IMR-90 (cell line): ENCODE results near the gene TRIM6. TPM values are rescaled to one million over a fixed set of nuclear protein-coding genes. Genes with fewer than 3 reads are reported as not detected.

Source experiments
- ATAC-seq: fragments of 200-7000 bp; cut with Tn5 transposase; 2 replicates; pipeline ENCODE4 v1.9.1; 2020; ENCODE audit warnings: low read depth, mild to moderate bottlenecking, moderate library complexity
- BruUV-seq: library from RNA; stranded (reverse); fragments of 400-500 nt; replicated peaks from 2 replicates; lab custom pipeline; 2021; lab: Mats Ljungman, UMichigan
- CTCF ChIA-PET: fragments of 300-600 bp; formaldehyde crosslinking; extraction: SDS; loops from one replicate; lab custom pipeline; 2021; ENCODE audit warnings: antibody characterized with exemption; lab: Yijun Ruan, JAX
- POLR2A ChIA-PET: fragments of 300-600 bp; sonication (Branson Sonifier 250); formaldehyde crosslinking; loops from one replicate; lab custom pipeline; 2022; ENCODE audit warnings: antibody characterized with exemption; ENCODE audit not compliant: unreplicated experiment; lab: Charles Lee
- DNase-seq: peaks from one replicate; pipeline ENCODE4 v3.0.0; 2013
- H2AFZ ChIP-seq: replicated peaks from 2 replicates; pipeline ENCODE3; 2013; ENCODE audit warnings: low read length, mild to moderate bottlenecking; ENCODE audit not compliant: poor library complexity
- H2AK5ac ChIP-seq: 2 replicates; pipeline ENCODE4 v1.6.1; 2013; ENCODE audit warnings: low read depth, low read length, inconsistent platforms
- H2AK9ac ChIP-seq: replicated peaks from 2 replicates; pipeline ENCODE3; 2013; ENCODE audit warnings: mild to moderate bottlenecking, low read depth, low read length, moderate library complexity; ENCODE audit not compliant: poor library complexity
- H2BK120ac ChIP-seq: 2 replicates; pipeline ENCODE4 v1.6.1; 2013; ENCODE audit warnings: low read depth, low read length, inconsistent platforms
- H2BK15ac ChIP-seq: 3 replicates; pipeline ENCODE4 v1.6.1; 2013; ENCODE audit warnings: low read depth, low read length, inconsistent platforms
- H2BK20ac ChIP-seq: 2 replicates; pipeline ENCODE4 v1.6.1; 2013; ENCODE audit warnings: low read depth, mild to moderate bottlenecking, inconsistent platforms, low read length, moderate library complexity
- H2BK5ac ChIP-seq: 2 replicates; pipeline ENCODE4 v1.6.1; 2013; ENCODE audit warnings: mild to moderate bottlenecking, low read depth, low read length, inconsistent platforms; ENCODE audit not compliant: poor library complexity, severe bottlenecking
- H3K14ac ChIP-seq: replicated peaks from 2 replicates; pipeline ENCODE4 v1.6.1; 2013; ENCODE audit warnings: low read depth, low read length, inconsistent platforms
- H3K18ac ChIP-seq: 2 replicates; pipeline ENCODE4 v1.6.1; 2013; ENCODE audit warnings: low read depth, low read length, control low read depth
- H3K23ac ChIP-seq: 2 replicates; pipeline ENCODE4 v1.6.1; 2013; ENCODE audit warnings: low read depth, low read length, inconsistent platforms
- H3K27ac ChIP-seq: 2 replicates; pipeline ENCODE4 v1.5.1; 2013; ENCODE audit warnings: mild to moderate bottlenecking, control low read depth, low read length; ENCODE audit not compliant: insufficient read depth
- H3K27me3 ChIP-seq: 2 replicates; pipeline ENCODE4 v1.6.1; 2013; ENCODE audit warnings: low read length; ENCODE audit not compliant: control insufficient read depth, insufficient read depth
- H3K36me3 ChIP-seq: 2 replicates; pipeline ENCODE4 v1.6.1; 2013; ENCODE audit warnings: low read length, mixed read lengths; ENCODE audit not compliant: control insufficient read depth, insufficient read depth
- H3K4ac ChIP-seq: 2 replicates; pipeline ENCODE4 v1.6.1; 2013; ENCODE audit warnings: low read depth, low read length, inconsistent platforms
- H3K4me1 ChIP-seq: 2 replicates; pipeline ENCODE4 v1.6.1; 2013; ENCODE audit warnings: low read length, mixed read lengths; ENCODE audit not compliant: control insufficient read depth, insufficient read depth
- H3K4me2 ChIP-seq: 2 replicates; pipeline ENCODE4 v1.6.1; 2013; ENCODE audit warnings: low read depth, mild to moderate bottlenecking, control low read depth, low read length, moderate library complexity
- H3K4me3 ChIP-seq: 2 replicates; pipeline ENCODE4 v1.5.1; 2013; ENCODE audit warnings: low read depth, mild to moderate bottlenecking, control low read depth, low read length, moderate library complexity; ENCODE audit not compliant: insufficient read depth
- H3K56ac ChIP-seq: 2 replicates; pipeline ENCODE4 v1.6.1; 2013; ENCODE audit warnings: low read length, inconsistent platforms; ENCODE audit not compliant: insufficient read depth; ENCODE audit errors: extremely low read depth
- H3K79me1 ChIP-seq, 2 experiments: 2 replicates each; pipeline ENCODE4 v1.6.1; 2013; ENCODE audit warnings: low read length in 2 of 2, inconsistent platforms in 1 of 2, low read depth in 1 of 2
- H3K9ac ChIP-seq: 2 replicates; pipeline ENCODE4 v1.6.1; 2013; ENCODE audit warnings: low read depth, low read length, control low read depth
- H3K9me1 ChIP-seq: 2 replicates; pipeline ENCODE4 v1.6.1; 2013; ENCODE audit warnings: low read length, inconsistent platforms; ENCODE audit not compliant: insufficient read depth
- H3K9me3 ChIP-seq: 2 replicates; pipeline ENCODE4 v1.6.1; 2013; ENCODE audit warnings: low read length; ENCODE audit not compliant: control insufficient read depth, insufficient read depth
- H4K20me1 ChIP-seq: 2 replicates; pipeline ENCODE4 v1.6.1; 2013; ENCODE audit warnings: low read length, inconsistent platforms; ENCODE audit not compliant: insufficient read depth
- H4K5ac ChIP-seq: 2 replicates; pipeline ENCODE4 v1.6.1; 2013; ENCODE audit warnings: mild to moderate bottlenecking, low read depth, low read length, control low read depth
- H4K8ac ChIP-seq, 2 experiments: 2 replicates each; pipeline ENCODE4 v1.6.1; 2013; ENCODE audit warnings: low read depth in 2 of 2, low read length in 2 of 2, control low read depth in 1 of 2, inconsistent platforms in 1 of 2
- H4K91ac ChIP-seq: 2 replicates; pipeline ENCODE4 v1.6.1; 2013; ENCODE audit warnings: low read depth, low read length, inconsistent platforms; ENCODE audit not compliant: insufficient read depth
- BHLHE40 ChIP-seq: fragments of 150-350 bp; IDR thresholded peaks from 2 replicates; pipeline ENCODE4 v1.6.1; 2016; ENCODE audit warnings: mild to moderate bottlenecking, low read depth, low read length
- CEBPB ChIP-seq: IDR thresholded peaks from 2 replicates; pipeline ENCODE4 v1.6.1; 2012; ENCODE audit warnings: low read depth, low read length, improper control_type of control experiment
- CHD1 ChIP-seq: IDR thresholded peaks from 2 replicates; pipeline ENCODE4 v1.6.1; 2012; ENCODE audit warnings: low read depth, low read length, improper control_type of control experiment
- MAFK ChIP-seq: IDR thresholded peaks from 2 replicates; pipeline ENCODE4 v1.6.1; 2012; ENCODE audit warnings: low read depth, low read length, improper control_type of control experiment
- MAZ ChIP-seq: IDR thresholded peaks from 2 replicates; pipeline ENCODE4 v1.6.1; 2012; ENCODE audit warnings: low read depth, mild to moderate bottlenecking, low read length, improper control_type of control experiment, moderate library complexity, borderline replicate concordance
- MXI1 ChIP-seq: IDR thresholded peaks from 2 replicates; pipeline ENCODE4 v1.6.1; 2012; ENCODE audit warnings: low read depth, mild to moderate bottlenecking, low read length, moderate library complexity, borderline replicate concordance
- NFE2L2 ChIP-seq: fragments of 150-350 bp; IDR thresholded peaks from 2 replicates; pipeline ENCODE4 v1.6.1; 2016; ENCODE audit warnings: low read depth, mild to moderate bottlenecking, low read length
- POLR2A ChIP-seq: IDR thresholded peaks from 2 replicates; pipeline ENCODE4 v1.6.1; 2012; ENCODE audit warnings: mild to moderate bottlenecking, low read depth, low read length
- RAD21 ChIP-seq: IDR thresholded peaks from 2 replicates; pipeline ENCODE4 v1.6.1; 2012; ENCODE audit warnings: low read length, improper control_type of control experiment
- RCOR1 ChIP-seq: IDR thresholded peaks from 2 replicates; pipeline ENCODE4 v1.6.1; 2012; ENCODE audit warnings: mild to moderate bottlenecking, low read length, improper control_type of control experiment; ENCODE audit not compliant: insufficient replicate concordance
- SMC3 ChIP-seq: fragments of 150-350 bp; IDR thresholded peaks from 2 replicates; pipeline ENCODE4 v1.6.1; 2016; ENCODE audit warnings: low read depth, mild to moderate bottlenecking, antibody characterized with exemption, low read length, moderate library complexity
- WGBS, 2 experiments: methylation state at CpG; one replicate each; pipeline versions ENCODE4 v1.1.5 to v1.1.7; 2013; ENCODE audit warnings: missing lambda C conversion rate in 2 of 2; ENCODE audit not compliant: insufficient read length in 1 of 2; ENCODE audit errors: extremely low coverage in 2 of 2; 5-methylcytosine and 5-hydroxymethylcytosine counted together
- dilution Hi-C: fragments of 300-500 bp; cut with HindIII; formaldehyde crosslinking; loops from one replicate; pipeline ENCODE4 v1.14.3; 2018; ENCODE audit warnings: low sequenced_read_pairs; ENCODE audit not compliant: unreplicated experiment
- in situ Hi-C: fragments of 300-500 bp; cut with MboI; formaldehyde crosslinking; loops from 3 replicates; pipeline ENCODE4 v1.14.3; 2019; ENCODE audit warnings: low sequenced_read_pairs, inconsistent platforms, mixed read lengths
- intact Hi-C: fragments of 100-400 bp; cut with micrococcal nuclease; formaldehyde crosslinking; loops from 2 replicates; pipeline ENCODE4 v1.10.0; 2022
- polyA plus RNA-seq, 3 experiments: library from polyadenylated mRNA; depleted of rRNA; stranded (reverse); fragments of >200 nt; gene quantifications; 2 replicates each; pipeline ENCODE4 v1.2.3, GENCODE V29; 2012; ENCODE audit warnings: low replicate concordance in 1 of 3
- total RNA-seq: library from RNA; depleted of rRNA; stranded (reverse); fragments of >200 nt; gene quantifications from 2 replicates; pipeline ENCODE4 v1.2.3, GENCODE V29; 2012
- TF ChIP-seq, protein P1 (sequence below): fragments of 150-350 bp; IDR thresholded peaks from 2 replicates; pipeline ENCODE4 v1.6.1; 2017; ENCODE audit warnings: mild to moderate bottlenecking, antibody characterized with exemption, low read length, low read depth
- TF ChIP-seq, protein P2 (sequence below): fragments of 150-350 bp; IDR thresholded peaks from 2 replicates; pipeline ENCODE4 v1.6.1; 2016; ENCODE audit warnings: low read depth, mild to moderate bottlenecking, low read length, moderate library complexity, borderline replicate concordance
- TF ChIP-seq, protein P3 (sequence below): conservative IDR thresholded peaks from 2 replicates; pipeline ENCODE4 v1.5.1; 2012; ENCODE audit warnings: mild to moderate bottlenecking, low read depth, low read length, improper control_type of control experiment

Gene TRIM6
- total and polyA plus RNA-seq, 2 of the 4 experiments (the other 2 are of a cell fraction) = 3.9 to 4.7 TPM

DNA sequence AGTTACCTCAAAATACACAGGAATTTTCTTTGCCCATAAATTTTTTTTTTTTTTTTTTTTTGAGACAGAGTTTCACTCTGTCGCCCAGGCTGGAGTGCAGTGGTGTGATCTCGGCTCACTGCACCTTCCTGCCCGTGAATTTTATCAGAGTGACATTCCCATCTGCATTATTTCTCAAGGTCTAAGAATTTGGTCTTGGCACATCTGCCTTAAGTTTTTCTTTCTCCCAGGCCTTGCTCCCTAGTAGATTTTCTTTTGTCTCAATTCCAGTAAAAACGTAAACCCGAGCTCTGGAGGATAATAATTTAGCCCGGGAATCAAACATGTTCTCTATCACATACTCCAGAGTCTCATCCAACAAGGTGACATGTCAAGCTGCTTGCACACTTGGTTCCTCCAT is 12.4 kb downstream of the TRIM6 start:
- H3K23ac ChIP-seq = no peak overlapping the region
- peaks cover 8% of the 10 kb centered on the region for H3K4me1 ChIP-seq
- no peak overlapping the region for H4K5ac ChIP-seq
- no peak overlapping the region for H2BK15ac ChIP-seq
- no peak overlapping the region for H4K8ac ChIP-seq
- no peaks in the 10 kb centered on the region for H3K9me3 ChIP-seq
- intact Hi-C loops (no loop called here), dilution Hi-C loops (no loop called here), in situ Hi-C loops (loop anchor here (25.0 kb wide), 1 partner anchor 703 kb away; the partner anchor contains the start of gene CAVIN3)
- H2BK20ac ChIP-seq = no peak overlapping the region
- no peak overlapping the region for H2AK5ac ChIP-seq
- POLR2A ChIA-PET = no interaction called here
- no peak overlapping the region for H3K4me2 ChIP-seq
- BruUV-seq = no TSS peak
- H2BK5ac ChIP-seq = no peak overlapping the region
- H3K27me3 ChIP-seq = no peaks in the 10 kb centered on the region
- ATAC-seq (no peak), DNase-seq (peak; percentile 16)
- H3K14ac ChIP-seq = no peak overlapping the region
- no peak overlapping the region for H3K27ac ChIP-seq
- H3K56ac ChIP-seq = no peak overlapping the region
- H2AFZ ChIP-seq = no peak overlapping the region
- no peaks in the 10 kb centered on the region for H3K79me1 ChIP-seq
- no peak overlapping the region for H2BK120ac ChIP-seq
- H3K36me3 ChIP-seq = peaks cover 4% of the 10 kb centered on the region; the same call in 1 of the 2 replicates
- H3K4ac ChIP-seq = no peak overlapping the region
- H3K4me3 ChIP-seq = no peak overlapping the region
- no peak overlapping the region for H3K9ac ChIP-seq
- CTCF ChIA-PET = no interaction called here
- H2AK9ac ChIP-seq = no peak overlapping the region
- H4K91ac ChIP-seq = no peak overlapping the region
- TF ChIP-seq CHD1 = no peak
- no peak for TF ChIP-seq CEBPB
- TF ChIP-seq MAZ = no peak
- TF ChIP-seq, protein P1, sequence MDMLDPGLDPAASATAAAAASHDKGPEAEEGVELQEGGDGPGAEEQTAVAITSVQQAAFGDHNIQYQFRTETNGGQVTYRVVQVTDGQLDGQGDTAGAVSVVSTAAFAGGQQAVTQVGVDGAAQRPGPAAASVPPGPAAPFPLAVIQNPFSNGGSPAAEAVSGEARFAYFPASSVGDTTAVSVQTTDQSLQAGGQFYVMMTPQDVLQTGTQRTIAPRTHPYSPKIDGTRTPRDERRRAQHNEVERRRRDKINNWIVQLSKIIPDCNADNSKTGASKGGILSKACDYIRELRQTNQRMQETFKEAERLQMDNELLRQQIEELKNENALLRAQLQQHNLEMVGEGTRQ = no peak
- TF ChIP-seq MXI1 = no peak
- no peak for TF ChIP-seq BHLHE40
- TF ChIP-seq, protein P2, sequence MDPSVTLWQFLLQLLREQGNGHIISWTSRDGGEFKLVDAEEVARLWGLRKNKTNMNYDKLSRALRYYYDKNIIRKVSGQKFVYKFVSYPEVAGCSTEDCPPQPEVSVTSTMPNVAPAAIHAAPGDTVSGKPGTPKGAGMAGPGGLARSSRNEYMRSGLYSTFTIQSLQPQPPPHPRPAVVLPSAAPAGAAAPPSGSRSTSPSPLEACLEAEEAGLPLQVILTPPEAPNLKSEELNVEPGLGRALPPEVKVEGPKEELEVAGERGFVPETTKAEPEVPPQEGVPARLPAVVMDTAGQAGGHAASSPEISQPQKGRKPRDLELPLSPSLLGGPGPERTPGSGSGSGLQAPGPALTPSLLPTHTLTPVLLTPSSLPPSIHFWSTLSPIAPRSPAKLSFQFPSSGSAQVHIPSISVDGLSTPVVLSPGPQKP = no peak
- TF ChIP-seq RAD21 = no peak
- no peak for TF ChIP-seq SMC3
- TF ChIP-seq MAFK = no peak
- TF ChIP-seq, protein P3, sequence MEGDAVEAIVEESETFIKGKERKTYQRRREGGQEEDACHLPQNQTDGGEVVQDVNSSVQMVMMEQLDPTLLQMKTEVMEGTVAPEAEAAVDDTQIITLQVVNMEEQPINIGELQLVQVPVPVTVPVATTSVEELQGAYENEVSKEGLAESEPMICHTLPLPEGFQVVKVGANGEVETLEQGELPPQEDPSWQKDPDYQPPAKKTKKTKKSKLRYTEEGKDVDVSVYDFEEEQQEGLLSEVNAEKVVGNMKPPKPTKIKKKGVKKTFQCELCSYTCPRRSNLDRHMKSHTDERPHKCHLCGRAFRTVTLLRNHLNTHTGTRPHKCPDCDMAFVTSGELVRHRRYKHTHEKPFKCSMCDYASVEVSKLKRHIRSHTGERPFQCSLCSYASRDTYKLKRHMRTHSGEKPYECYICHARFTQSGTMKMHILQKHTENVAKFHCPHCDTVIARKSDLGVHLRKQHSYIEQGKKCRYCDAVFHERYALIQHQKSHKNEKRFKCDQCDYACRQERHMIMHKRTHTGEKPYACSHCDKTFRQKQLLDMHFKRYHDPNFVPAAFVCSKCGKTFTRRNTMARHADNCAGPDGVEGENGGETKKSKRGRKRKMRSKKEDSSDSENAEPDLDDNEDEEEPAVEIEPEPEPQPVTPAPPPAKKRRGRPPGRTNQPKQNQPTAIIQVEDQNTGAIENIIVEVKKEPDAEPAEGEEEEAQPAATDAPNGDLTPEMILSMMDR = no peak
- no peak for TF ChIP-seq RCOR1
- no peak for TF ChIP-seq POLR2A
- TF ChIP-seq NFE2L2 = no peak
- no peaks in the 10 kb centered on the region for H4K20me1 ChIP-seq
- no peak overlapping the region for H3K18ac ChIP-seq
- H3K9me1 ChIP-seq = peaks cover 2% of the 10 kb centered on the region; the same call in 1 of the 2 replicates
- 100% methylated on average over 1 of the region's 6 CpGs; no CpG with 5 or more reads in 1 of the 2 experiments for WGBS, 2 experiments
